ENCODE data around the gene TCERG1.

TCERG1 gene

GRCh38 chr5:146427619-146427997 is 19.5 kb upstream of the TCERG1 start:
- ChIA-PET POLR2A (no interaction called here), CTCF (interaction anchor here (0.7 to 4.9 kb wide), 33 partner anchors 9 to 541 kb away, joined by 3 to 31 read pairs (median 5); no protein-coding TSS in a partner anchor)
- DNase-seq (ENCODE audit: low read depth, low spot score), result no peak
- no peak for TF ChIP-seq CTCF (IDR thresholded peaks at IDR 0.05; ENCODE audit: insufficient read depth, low read length, missing control alignments)
- H3K4me3 ChIP-seq (ENCODE audit: low read depth, low read length), result no peak overlapping the region

- no peak for DNase-seq (ENCODE audit: low read depth, low spot score)
- CTCF ChIA-PET, result interaction anchor here (1.0 to 4.9 kb wide), 12 partner anchors 8 to 296 kb away, joined by 3 to 31 read pairs (median 8); no protein-coding TSS in a partner anchor
- TF ChIP-seq CTCF (IDR thresholded peaks at IDR 0.05; ENCODE audit: insufficient read depth, low read length, missing control alignments), result no peak
- H3K4me3 ChIP-seq (ENCODE audit: low read depth, low read length), result no peak overlapping the region
- POLR2A ChIA-PET, result no interaction called here
Measured at GRCh38 chr5:146428658-146429057, 18.5 kb upstream of the TCERG1 start.

- no peak for DNase-seq (ENCODE audit: low read depth, low spot score)
- TF ChIP-seq CTCF (IDR thresholded peaks at IDR 0.05; ENCODE audit: insufficient read depth, low read length, missing control alignments), result no peak
- CTCF ChIA-PET, result interaction anchor here (0.7 to 5.8 kb wide), 2 partner anchors 12 to 15 kb away, joined by 3 to 28 read pairs; no protein-coding TSS in a partner anchor
- POLR2A ChIA-PET, result no interaction called here
- no peak overlapping the region for H3K4me3 ChIP-seq (ENCODE audit: low read depth, low read length)
Measured at GRCh38 chr5:146440353-146440752, 6.8 kb upstream of the TCERG1 start.

- CTCF ChIA-PET, result interaction anchor here (0.7 to 5.8 kb wide), 2 partner anchors 13 to 16 kb away, joined by 3 to 28 read pairs; no protein-coding TSS in a partner anchor
- DNase-seq (ENCODE audit: low read depth, low spot score), result no peak
Measured at GRCh38 chr5:146440870-146441495, 6.2 kb upstream of the TCERG1 start.

GRCh38 chr5:146441896-146442295 is 5.2 kb upstream of the TCERG1 start:
- no peak overlapping the region for H3K4me3 ChIP-seq (ENCODE audit: low read depth, low read length)
- no peak for DNase-seq (ENCODE audit: low read depth, low spot score)
- CTCF ChIA-PET, result interaction anchor here (5.8 kb wide), 1 partner anchor 14 kb away, joined by 28 read pairs; no protein-coding TSS in a partner anchor
- POLR2A ChIA-PET, result no interaction called here
- TF ChIP-seq CTCF (IDR thresholded peaks at IDR 0.05; ENCODE audit: insufficient read depth, low read length, missing control alignments), result no peak

More at GRCh38 chr5:146440870-146441495, 6.2 kb upstream of the TCERG1 start:
- H3K4me3 ChIP-seq (ENCODE audit: low read depth, low read length), result no peak overlapping the region
- no peak for TF ChIP-seq CTCF (IDR thresholded peaks at IDR 0.05; ENCODE audit: insufficient read depth, low read length, missing control alignments)
- POLR2A ChIA-PET, result no interaction called here

- H3K4me3 ChIP-seq (ENCODE audit: low read depth, low read length), result peak overlapping the region; percentile 72
- POLR2A ChIA-PET, result no interaction called here
- TF ChIP-seq CTCF (IDR thresholded peaks at IDR 0.05; ENCODE audit: insufficient read depth, low read length, missing control alignments), result no peak
- CTCF ChIA-PET, result interaction anchor here (0.7 to 1.9 kb wide), 9 partner anchors 9 to 741 kb away, joined by 3 to 31 read pairs (median 7); no protein-coding TSS in a partner anchor
- DNase-seq (ENCODE audit: low read depth, low spot score), result no peak
Measured at GRCh38 chr5:146447734-146448380, 724 bp downstream of the TCERG1 start.
